Endodermal cell (in vitro differentiated cells): ENCODE results near the gene RRAS. TPM values are rescaled to one million over a fixed set of nuclear protein-coding genes. Genes with fewer than 3 reads are reported as not detected.

ENCODE experiments used
- DNase-seq: peaks from one replicate; pipeline ENCODE4 v3.0.0-alpha.2; 2017
- H3K27ac ChIP-seq: 2 replicates; pipeline ENCODE4 v1.5.1; 2013; ENCODE audit warnings: mild to moderate bottlenecking, low read depth, low read length, moderate library complexity
- H3K27me3 ChIP-seq: 2 replicates; pipeline ENCODE4 v1.6.1; 2013; ENCODE audit warnings: mild to moderate bottlenecking, low read length, moderate library complexity; ENCODE audit not compliant: insufficient read depth, control insufficient read depth, poor library complexity, severe bottlenecking
- H3K36me3 ChIP-seq: 2 replicates; pipeline ENCODE4 v1.7.0; 2013; ENCODE audit warnings: mild to moderate bottlenecking, low read length, moderate library complexity; ENCODE audit not compliant: control insufficient read depth, insufficient read depth
- H3K4me1 ChIP-seq: one replicate; pipeline ENCODE4 v1.7.0; 2013; ENCODE audit warnings: low read length; ENCODE audit not compliant: control insufficient read depth, insufficient read depth
- H3K4me3 ChIP-seq: 2 replicates; pipeline ENCODE4 v1.5.1; 2013; ENCODE audit warnings: mild to moderate bottlenecking, low read length, moderate library complexity
- H3K9ac ChIP-seq: 2 replicates; pipeline ENCODE4 v1.6.1; 2013; ENCODE audit warnings: mild to moderate bottlenecking, low read length, moderate library complexity; ENCODE audit not compliant: poor library complexity, severe bottlenecking; ENCODE audit errors: extremely low read depth
- H3K9me3 ChIP-seq: 2 replicates; pipeline ENCODE4 v1.6.1; 2013; ENCODE audit warnings: mild to moderate bottlenecking, low read length, moderate library complexity; ENCODE audit not compliant: control insufficient read depth
- H3K27ac Mint-ChIP-seq: 2 replicates; pipeline ENCODE4 v1.8.0; 2020; ENCODE audit warnings: mixed read lengths
- H3K27me3 Mint-ChIP-seq: 2 replicates; pipeline ENCODE4 v1.8.0; 2021; ENCODE audit warnings: mild to moderate bottlenecking, mixed read lengths; ENCODE audit not compliant: insufficient read depth
- H3K36me3 Mint-ChIP-seq: 2 replicates; pipeline ENCODE4 v1.8.0; 2020; ENCODE audit warnings: low read depth, mixed read lengths
- H3K4me1 Mint-ChIP-seq: 2 replicates; pipeline ENCODE4 v1.8.0; 2020; ENCODE audit warnings: mixed read lengths
- H3K4me3 Mint-ChIP-seq: 2 replicates; pipeline ENCODE4 v1.8.0; 2020; ENCODE audit warnings: mild to moderate bottlenecking, moderate library complexity, mixed read lengths
- H3K9me3 Mint-ChIP-seq: 2 replicates; pipeline ENCODE4 v1.8.0; 2020; ENCODE audit warnings: mild to moderate bottlenecking, mixed read lengths
- CTCF ChIP-seq: fragments of 200-600 bp; sonication (generic); conservative IDR thresholded peaks from 2 replicates; pipeline ENCODE4 v1.5.0; 2021; ENCODE audit warnings: antibody characterized with exemption, mild to moderate bottlenecking
- WGBS, 2 experiments: methylation state at CpG; one replicate each; pipeline versions ENCODE4 v1.1.5 to v1.1.7; 2013; ENCODE audit warnings: missing lambda C conversion rate in 2 of 2, mixed read lengths in 1 of 2; ENCODE audit not compliant: insufficient coverage in 1 of 2, insufficient read length in 1 of 2; 5-methylcytosine and 5-hydroxymethylcytosine counted together
- total RNA-seq, 2 donors: library from RNA; stranded (reverse); fragmentation: NEBNext Ultra II Directional in 1 of 2; extraction: Animal tissue kit (Norgen Biotek cat#: 25700) in 1 of 2; gene quantifications; 2 replicates in 1 of 2; 3 replicates in 1 of 2; pipeline ENCODE4 v1.2.1, GENCODE V29; 2021

RRAS gene
- total RNA-seq, 2 donors from 2014 or later, result 5.8 to 7.3 TPM

- H3K27me3 ChIP-seq, result no peaks in the 10 kb centered on the region
- Mint-ChIP-seq H3K9me3 (no peaks in the 10 kb centered on the region), H3K27ac (peak overlapping the region; percentile 89), H3K27me3 (no peaks in the 10 kb centered on the region), H3K36me3 (peaks cover 27% of the 10 kb centered on the region), H3K4me3 (peak overlapping the region; percentile 97), H3K4me1 (peaks cover 24% of the 10 kb centered on the region)
- no peak overlapping the region for H3K27ac ChIP-seq
- H3K36me3 ChIP-seq, result peaks cover 30% of the 10 kb centered on the region
- TF ChIP-seq CTCF, result no peak
- H3K9ac ChIP-seq, result no peak overlapping the region
- no peak for DNase-seq
- 70 to 78% methylated on average over 4 to 10 of the region's 12 CpGs for WGBS, 2 experiments
- peak overlapping the region; percentile 83 for H3K4me3 ChIP-seq
- H3K9me3 ChIP-seq, result no peaks in the 10 kb centered on the region
- H3K4me1 ChIP-seq, result peaks cover 14% of the 10 kb centered on the region
Observed at GRCh38 chr19:49678985-49679770, 39.2 kb upstream of the RRAS start.

- Histone ChIP-seq H3K36me3 (peaks cover 21% of the 10 kb centered on the region), H3K4me3 (peak overlapping the region; percentile 83), H3K9me3 (no peaks in the 10 kb centered on the region), H3K27ac (peak overlapping the region; percentile 95), H3K4me1 (peaks cover 14% of the 10 kb centered on the region), H3K27me3 (no peaks in the 10 kb centered on the region), H3K9ac (peak overlapping the region; percentile 94)
- peak; percentile 89 for TF ChIP-seq CTCF
- WGBS, 2 experiments, result 3 to 10% methylated on average over 6 to 21 of the region's 21 CpGs
- Mint-ChIP-seq H3K27ac (peak overlapping the region; percentile 93), H3K36me3 (peaks cover 22% of the 10 kb centered on the region), H3K9me3 (no peaks in the 10 kb centered on the region), H3K4me3 (peak overlapping the region; percentile 97), H3K27me3 (no peaks in the 10 kb centered on the region), H3K4me1 (peaks cover 24% of the 10 kb centered on the region)
- DNase-seq, result peak; percentile 97
Observed at GRCh38 chr19:49677901-49678674, 38.1 kb upstream of the RRAS start.

- H3K27me3 Mint-ChIP-seq, result no peaks in the 10 kb centered on the region
- H3K27ac Mint-ChIP-seq, result peak within 1 kb of the TSS; percentile 100
- Histone ChIP-seq H3K9me3 (no peaks in the 10 kb centered on the region), H3K9ac (peak within 1 kb of the TSS; percentile 95), H3K4me1 (peaks cover 14% of the 10 kb centered on the region), H3K4me3 (peak within 1 kb of the TSS; percentile 86), H3K27me3 (no peaks in the 10 kb centered on the region), H3K27ac (peak within 1 kb of the TSS; percentile 99), H3K36me3 (peaks cover 13% of the 10 kb centered on the region)
- 0% methylated on average over 29 to 50 of the region's 57 CpGs for WGBS, 2 experiments
- no peaks in the 10 kb centered on the region for H3K9me3 Mint-ChIP-seq
- no peak for DNase-seq
- H3K4me1 Mint-ChIP-seq, result peaks cover 25% of the 10 kb centered on the region
- peak within 1 kb of the TSS; percentile 97 for H3K4me3 Mint-ChIP-seq
- no peak for TF ChIP-seq CTCF
- peaks cover 18% of the 10 kb centered on the region for H3K36me3 Mint-ChIP-seq
Observed at GRCh38 chr19:49677231-49677900, 37.4 kb upstream of the RRAS start, which contains the start of gene PRMT1. Gene PRMT1 (plus strand): TSS chr19:49677271. CDS start chr19:49677281, 10 bp downstream.
